SK-N-SH (cell line): ENCODE data around the gene FOXP2. TPM values are rescaled to one million over a fixed set of nuclear protein-coding genes. Genes with fewer than 3 reads are reported as not detected.
"Not testable (repeated sequence)": the region's sequence is repeated elsewhere in the genome, so short reads cannot be mapped to it uniquely, and the experiment has no call there.

Source experiments
- CTCF ChIA-PET: fragments of 300-600, 350-600 bp; formaldehyde crosslinking; extraction: SDS; loops from one replicate; lab custom pipeline; 2021; lab: Yijun Ruan, JAX
- POLR2A ChIA-PET: fragments of 350-600 bp; sonication (Branson Sonifier 250); formaldehyde crosslinking; extraction: SDS; loops from one replicate; lab custom pipeline; 2020; ENCODE audit warnings: antibody characterized with exemption, inconsistent platforms; lab: Yijun Ruan, JAX
- DNase-seq: peaks from one replicate; pipeline ENCODE4 v3.0.0; 2012
- H2AFZ ChIP-seq: fragments of 200-600 bp; sonication (generic); 2 replicates; pipeline ENCODE4 v1.8.1; 2016; ENCODE audit warnings: antibody characterized with exemption, mild to moderate bottlenecking, low read depth
- H3F3A ChIP-seq: fragments of 200-600 bp; sonication (generic); replicated peaks from 2 replicates; pipeline ENCODE3; 2016; ENCODE audit warnings: antibody characterized with exemption, mild to moderate bottlenecking; ENCODE audit not compliant: insufficient read depth
- H3K27ac ChIP-seq, 2 experiments: fragments of 200-500 bp in 1 of 2; fragments of 200-600 bp in 1 of 2; sonication (Bioruptor generic) in 1 of 2; sonication (generic), shearing (Covaris generic) in 1 of 2; 2 replicates each; pipeline versions ENCODE4 v1.5.1 to v1.6.1; 2014 to 2016; ENCODE audit warnings: low read depth in 2 of 2, inconsistent platforms in 1 of 2, low read length in 1 of 2, mild to moderate bottlenecking in 1 of 2, mixed read lengths in 1 of 2
- H3K27me3 ChIP-seq: fragments of 200-600 bp; sonication (generic), shearing (Covaris generic); 2 replicates; pipeline ENCODE4 v1.6.1; 2016; ENCODE audit warnings: mixed run types; ENCODE audit not compliant: insufficient read depth
- H3K36me3 ChIP-seq, 2 experiments: fragments of 200-500 bp in 1 of 2; fragments of 200-600 bp in 1 of 2; sonication (Bioruptor generic) in 1 of 2; sonication (generic) in 1 of 2; replicated peaks in 1 of 2; 2 replicates each; pipeline versions ENCODE3 to v1.5.1; 2014 to 2016; ENCODE audit warnings: low read length in 1 of 2, mild to moderate bottlenecking in 1 of 2; ENCODE audit not compliant: insufficient read depth in 2 of 2, control insufficient read depth in 1 of 2
- H3K4me1 ChIP-seq, 2 experiments: fragments of 200-500 bp in 1 of 2; fragments of 200-600 bp in 1 of 2; sonication (Bioruptor generic) in 1 of 2; sonication (generic), shearing (Covaris generic) in 1 of 2; 2 replicates each; pipeline versions ENCODE4 v1.5.1 to v1.6.1; 2014 to 2016; ENCODE audit warnings: low read depth in 1 of 2, low read length in 1 of 2, mixed run types in 1 of 2; ENCODE audit not compliant: insufficient read depth in 2 of 2, control insufficient read depth in 1 of 2
- H3K4me2 ChIP-seq: fragments of 200-600 bp; sonication (generic), shearing (Covaris generic); 2 replicates; pipeline ENCODE4 v1.6.1; 2017; ENCODE audit warnings: mixed run types
- H3K4me3 ChIP-seq, 2 experiments: fragments of 200-500 bp in 1 of 2; fragments of 200-600 bp in 1 of 2; sonication (Bioruptor generic) in 1 of 2; sonication (generic), shearing (Covaris generic) in 1 of 2; 2 replicates each; pipeline versions ENCODE4 v1.5.1 to v1.8.1; 2014 to 2016; ENCODE audit warnings: low read depth in 2 of 2, inconsistent platforms in 1 of 2, low read length in 1 of 2, mild to moderate bottlenecking in 1 of 2, mixed read lengths in 1 of 2, moderate library complexity in 1 of 2
- H3K79me2 ChIP-seq: fragments of 200-600 bp; sonication (generic); 2 replicates; pipeline ENCODE4 v1.8.1; 2017; ENCODE audit warnings: mild to moderate bottlenecking; ENCODE audit not compliant: insufficient read depth
- H3K9ac ChIP-seq: fragments of 200-600 bp; sonication (generic); 2 replicates; pipeline ENCODE4 v1.6.1; 2017; ENCODE audit warnings: mixed run types
- H3K9me2 ChIP-seq: fragments of 200-600 bp; sonication (generic); 2 replicates; pipeline ENCODE4 v1.6.1; 2017; ENCODE audit warnings: mixed run types
- H3K9me3 ChIP-seq: fragments of 200-600 bp; sonication (generic); 2 replicates; pipeline ENCODE4 v1.6.1; 2017; ENCODE audit warnings: mixed run types, mild to moderate bottlenecking, moderate library complexity
- H4K20me1 ChIP-seq: fragments of 200-600 bp; sonication (generic); 2 replicates; pipeline ENCODE4 v1.6.1; 2017; ENCODE audit warnings: mild to moderate bottlenecking, mixed run types; ENCODE audit not compliant: insufficient read depth
- CHD2 ChIP-seq: fragments of 150-350 bp; IDR thresholded peaks from 2 replicates; pipeline ENCODE4 v1.6.1; 2018; ENCODE audit warnings: low read length; ENCODE audit not compliant: partially characterized antibody
- EP300 ChIP-seq, 2 experiments: IDR thresholded peaks; 2 replicates each; pipeline versions ENCODE4 v1.4.0 to v1.6.1; 2012; ENCODE audit warnings: borderline replicate concordance in 1 of 2, low read depth in 1 of 2, low read length in 1 of 2
- FOXJ3 ChIP-seq: sonication (generic); formaldehyde crosslinking; IDR thresholded peaks from 2 replicates; pipeline ENCODE4 v1.5.1; 2020; ENCODE audit warnings: mild to moderate bottlenecking, missing genetic modification reagents
- FOXM1 ChIP-seq: IDR thresholded peaks from 2 replicates; pipeline ENCODE4 v1.4.0; 2012; ENCODE audit warnings: low read depth, mild to moderate bottlenecking
- GABPA ChIP-seq: IDR thresholded peaks from 2 replicates; pipeline ENCODE4 v1.4.0; 2012; ENCODE audit warnings: low read depth, mild to moderate bottlenecking
- MEF2A ChIP-seq: IDR thresholded peaks from 2 replicates; pipeline ENCODE4 v1.4.0; 2012; ENCODE audit warnings: low read depth, borderline replicate concordance
- MXI1 ChIP-seq: IDR thresholded peaks from 2 replicates; pipeline ENCODE4 v1.6.1; 2012; ENCODE audit warnings: mild to moderate bottlenecking, low read depth, low read length, improper control_type of control experiment
- PBX3 ChIP-seq: IDR thresholded peaks from 2 replicates; pipeline ENCODE4; 2012
- RCOR1 ChIP-seq: fragments of 150-350 bp; IDR thresholded peaks from 2 replicates; pipeline ENCODE4 v1.6.1; 2017; ENCODE audit warnings: antibody characterized with exemption, low read length
- REST ChIP-seq: IDR thresholded peaks from 2 replicates; pipeline ENCODE4 v1.6.1; 2012; ENCODE audit warnings: mild to moderate bottlenecking, low read depth, low read length, moderate library complexity
- RXRA ChIP-seq: IDR thresholded peaks from 2 replicates; pipeline ENCODE4 v1.4.0; 2012; ENCODE audit warnings: low read depth, mild to moderate bottlenecking, borderline replicate concordance
- SIN3A ChIP-seq: IDR thresholded peaks from 2 replicates; pipeline ENCODE4 v1.6.1; 2012; ENCODE audit warnings: low read depth, mild to moderate bottlenecking, low read length, moderate library complexity, borderline replicate concordance
- TAF1 ChIP-seq: IDR thresholded peaks from 2 replicates; pipeline ENCODE4 v1.6.1; 2012; ENCODE audit warnings: low read depth, mild to moderate bottlenecking, low read length, moderate library complexity, borderline replicate concordance
- WGBS: methylation state at CpG from one replicate; pipeline ENCODE4 v1.1.6; 2017; ENCODE audit warnings: low lambda C conversion rate; 5-methylcytosine and 5-hydroxymethylcytosine counted together
- polyA plus RNA-seq, 3 experiments: library from polyadenylated mRNA; depleted of rRNA; stranded (reverse); fragments of >200 nt; gene quantifications; 2 replicates each; pipeline ENCODE4 v1.2.3, GENCODE V29; 2012
- TF ChIP-seq, protein P1 (sequence below): fragments of 150-350 bp; IDR thresholded peaks from 2 replicates; pipeline ENCODE4 v1.6.1; 2017; ENCODE audit warnings: antibody characterized with exemption, low read length, low read depth, borderline replicate concordance
- TF ChIP-seq, protein P2 (sequence below): IDR thresholded peaks from 2 replicates; pipeline ENCODE4 v1.4.0; 2012; ENCODE audit warnings: low read depth, borderline replicate concordance

The FOXP2 gene
- polyA plus RNA-seq, 1 of the 3 experiments (the other 2 are of a cell fraction), result not detected

DNA sequence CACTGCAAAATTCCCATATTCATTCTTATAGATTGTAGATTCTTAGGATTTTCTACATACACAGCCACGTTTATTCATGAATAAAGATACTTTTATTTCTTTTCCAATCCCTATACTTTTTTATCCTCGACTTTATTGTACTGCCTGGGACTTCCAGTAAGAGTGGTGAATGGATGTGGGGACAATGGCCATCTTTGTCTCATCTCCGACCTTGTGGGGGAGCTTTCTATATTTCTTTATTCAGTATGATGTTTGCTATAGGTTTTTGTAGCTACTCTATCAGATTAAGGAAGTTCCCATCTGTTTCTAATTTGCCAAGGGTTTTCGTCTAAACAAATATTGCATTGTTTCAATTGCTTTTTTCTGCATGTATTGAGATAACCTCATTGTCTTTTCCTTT is 184.3 kb downstream of the FOXP2 start:
- no peaks in the 10 kb centered on the region for H3F3A ChIP-seq
- no peaks in the 10 kb centered on the region for H4K20me1 ChIP-seq
- H2AFZ ChIP-seq, result no peak overlapping the region
- no peaks in the 10 kb centered on the region for H3K27me3 ChIP-seq
- WGBS, result 2% methylated on average over 4 of the region's 4 CpGs
- DNase-seq, result no peak
- TF ChIP-seq FOXJ3 (CRISPR knock-in tag) (no peak), FOXM1 (no peak), CHD2 (no peak), RCOR1 (no peak), EP300 (IDR thresholded peaks at IDR 0.05; ENCODE audit: borderline replicate concordance in 1 of 2, low read depth in 1 of 2, low read length in 1 of 2) (no peak), PBX3 (no peak)
- TF ChIP-seq, protein P1, sequence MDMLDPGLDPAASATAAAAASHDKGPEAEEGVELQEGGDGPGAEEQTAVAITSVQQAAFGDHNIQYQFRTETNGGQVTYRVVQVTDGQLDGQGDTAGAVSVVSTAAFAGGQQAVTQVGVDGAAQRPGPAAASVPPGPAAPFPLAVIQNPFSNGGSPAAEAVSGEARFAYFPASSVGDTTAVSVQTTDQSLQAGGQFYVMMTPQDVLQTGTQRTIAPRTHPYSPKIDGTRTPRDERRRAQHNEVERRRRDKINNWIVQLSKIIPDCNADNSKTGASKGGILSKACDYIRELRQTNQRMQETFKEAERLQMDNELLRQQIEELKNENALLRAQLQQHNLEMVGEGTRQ, result no peak
- TF ChIP-seq, protein P2, sequence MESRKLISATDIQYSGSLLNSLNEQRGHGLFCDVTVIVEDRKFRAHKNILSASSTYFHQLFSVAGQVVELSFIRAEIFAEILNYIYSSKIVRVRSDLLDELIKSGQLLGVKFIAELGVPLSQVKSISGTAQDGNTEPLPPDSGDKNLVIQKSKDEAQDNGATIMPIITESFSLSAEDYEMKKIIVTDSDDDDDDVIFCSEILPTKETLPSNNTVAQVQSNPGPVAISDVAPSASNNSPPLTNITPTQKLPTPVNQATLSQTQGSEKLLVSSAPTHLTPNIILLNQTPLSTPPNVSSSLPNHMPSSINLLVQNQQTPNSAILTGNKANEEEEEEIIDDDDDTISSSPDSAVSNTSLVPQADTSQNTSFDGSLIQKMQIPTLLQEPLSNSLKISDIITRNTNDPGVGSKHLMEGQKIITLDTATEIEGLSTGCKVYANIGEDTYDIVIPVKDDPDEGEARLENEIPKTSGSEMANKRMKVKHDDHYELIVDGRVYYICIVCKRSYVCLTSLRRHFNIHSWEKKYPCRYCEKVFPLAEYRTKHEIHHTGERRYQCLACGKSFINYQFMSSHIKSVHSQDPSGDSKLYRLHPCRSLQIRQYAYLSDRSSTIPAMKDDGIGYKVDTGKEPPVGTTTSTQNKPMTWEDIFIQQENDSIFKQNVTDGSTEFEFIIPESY, result no peak
- TF ChIP-seq, all 33 proteins: peak for 0
- no peaks in the 10 kb centered on the region for H3K9me2 ChIP-seq
- CTCF ChIA-PET, result interaction anchor here (0.9 kb wide), 1 partner anchor 62 kb away, joined by 3 read pairs; no protein-coding TSS in a partner anchor
- POLR2A ChIA-PET, result no interaction called here
- no peak overlapping the region for H3K4me3 ChIP-seq
- no peak overlapping the region for H3K4me2 ChIP-seq
- H3K36me3 ChIP-seq, result no peaks in the 10 kb centered on the region
- H3K9me3 ChIP-seq, result no peaks in the 10 kb centered on the region
- H3K4me1 ChIP-seq, result no peaks in the 10 kb centered on the region
- no peaks in the 10 kb centered on the region for H3K79me2 ChIP-seq
- H3K9ac ChIP-seq, result no peak overlapping the region
- no peak overlapping the region for H3K27ac ChIP-seq

- no peaks in the 10 kb centered on the region for H3K79me2 ChIP-seq
- no peaks in the 10 kb centered on the region for H3K36me3 ChIP-seq
- H3K9ac ChIP-seq, result no peak overlapping the region
- H3K9me2 ChIP-seq, result no peaks in the 10 kb centered on the region
- 9% methylated on average over 2 of the region's 2 CpGs for WGBS
- ChIA-PET POLR2A (no interaction called here), CTCF (no interaction called here)
- H3K27ac ChIP-seq, result no peak overlapping the region
- no peaks in the 10 kb centered on the region for H3F3A ChIP-seq
- DNase-seq, result no peak
- H3K4me1 ChIP-seq, result no peaks in the 10 kb centered on the region
- H3K9me3 ChIP-seq, result no peaks in the 10 kb centered on the region
- no peak overlapping the region for H3K4me3 ChIP-seq
- no peaks in the 10 kb centered on the region for H4K20me1 ChIP-seq
- TF ChIP-seq RXRA (no peak), MEF2A (no peak), GABPA (no peak), MXI1 (no peak), RCOR1 (no peak), REST (no peak), SIN3A (no peak), TAF1 (no peak)
- TF ChIP-seq, all 33 proteins: peak for 0
- no peak overlapping the region for H2AFZ ChIP-seq
- peaks cover 13% of the 10 kb centered on the region; the same call in 1 of the 2 replicates for H3K27me3 ChIP-seq
- H3K4me2 ChIP-seq, result no peak overlapping the region
Measured at GRCh38 chr7:114606100-114606499, 191.5 kb downstream of the FOXP2 start.

GRCh38 chr7:114608822-114609221 is 194.2 kb downstream of the FOXP2 start:
- H3K9ac ChIP-seq, H3F3A ChIP-seq, DNase-seq, POLR2A ChIA-PET, H3K4me2 ChIP-seq, H3K9me2 ChIP-seq, H3K79me2 ChIP-seq, CTCF ChIA-PET, H3K27ac ChIP-seq, H3K36me3 ChIP-seq, H4K20me1 ChIP-seq, H2AFZ ChIP-seq, H3K9me3 ChIP-seq, H3K4me3 ChIP-seq, H3K4me1 ChIP-seq: not testable (repeated sequence)
- WGBS, result 9% methylated on average over 11 of the region's 11 CpGs
- H3K27me3 ChIP-seq, result peaks cover 14% of the 10 kb centered on the region; the same call in 1 of the 2 replicates
